ENCODE data around the gene PPP1R12C.

PPP1R12C gene
- total RNA-seq = 110 to 135 (median 117) reads per million in 3 donors

DNA sequence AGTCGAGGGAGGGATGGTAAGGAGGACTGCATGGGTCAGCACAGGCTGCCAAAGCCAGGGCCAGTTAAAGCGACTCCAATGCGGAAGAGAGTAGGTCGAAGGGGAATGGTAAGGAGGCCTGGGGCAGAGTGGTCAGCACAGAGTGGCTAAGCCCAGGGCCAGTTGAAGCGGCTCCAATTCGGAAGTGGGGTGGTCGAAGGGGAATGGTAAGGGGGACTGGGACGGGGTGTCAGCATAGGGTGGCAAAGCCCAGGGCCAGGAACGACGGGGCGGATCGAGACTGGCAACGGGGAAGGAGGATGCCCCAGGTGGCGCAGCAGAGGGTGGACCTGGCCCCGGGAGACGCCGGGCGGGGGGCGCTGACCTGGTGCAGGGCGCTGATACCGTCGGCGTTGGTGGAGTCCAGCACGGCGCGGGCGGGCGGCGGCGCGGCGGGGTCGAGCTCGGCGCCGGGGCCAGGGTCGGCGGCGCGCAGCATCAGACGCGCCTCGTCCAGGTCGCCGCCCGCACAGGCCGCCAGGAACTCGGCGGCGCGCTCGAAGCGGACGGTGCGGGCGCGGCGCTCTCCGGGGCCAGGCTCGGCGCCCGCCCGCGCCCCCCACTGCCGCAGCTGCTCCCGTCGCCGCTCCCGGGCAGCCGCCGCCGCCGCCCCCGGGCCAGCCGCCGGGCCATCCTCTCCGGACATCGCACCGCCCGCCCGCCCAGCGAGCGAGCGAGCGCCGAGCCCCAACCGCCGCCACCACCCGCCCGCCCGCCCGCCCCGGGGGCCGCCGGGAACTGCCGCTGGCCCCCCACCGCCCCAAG, at the start of gene PPP1R12C:
PPP1R12C (minus strand) TSS at position 779 of the 804 bp plus-strand sequence; CDS start at position 685, 94 bp downstream.
- peaks cover 13% of the 10 kb centered on the region for H3K36me3 ChIP-seq (ENCODE audit: control insufficient read depth, insufficient read depth, low read length)
- DNase-seq = no peak
- H3K27me3 ChIP-seq (replicated peaks; ENCODE audit: control insufficient read depth, insufficient read depth, low read length, poor library complexity, severe bottlenecking) = no peaks in the 10 kb centered on the region
- H3K4me1 ChIP-seq (ENCODE audit: control insufficient read depth, insufficient read depth, low read length, poor library complexity, severe bottlenecking) = peaks cover 22% of the 10 kb centered on the region
- no peaks in the 10 kb centered on the region for H3K9me3 ChIP-seq (ENCODE audit: control insufficient read depth, low read length)
- peak within 1 kb of the TSS; percentile 71 for H3K27ac ChIP-seq (ENCODE audit: insufficient read depth, low read length, poor library complexity, severe bottlenecking)
- H3K4me3 ChIP-seq (ENCODE audit: insufficient read depth, low read depth, low read length, poor library complexity, severe bottlenecking) = peak within 1 kb of the TSS; percentile 71

DNA sequence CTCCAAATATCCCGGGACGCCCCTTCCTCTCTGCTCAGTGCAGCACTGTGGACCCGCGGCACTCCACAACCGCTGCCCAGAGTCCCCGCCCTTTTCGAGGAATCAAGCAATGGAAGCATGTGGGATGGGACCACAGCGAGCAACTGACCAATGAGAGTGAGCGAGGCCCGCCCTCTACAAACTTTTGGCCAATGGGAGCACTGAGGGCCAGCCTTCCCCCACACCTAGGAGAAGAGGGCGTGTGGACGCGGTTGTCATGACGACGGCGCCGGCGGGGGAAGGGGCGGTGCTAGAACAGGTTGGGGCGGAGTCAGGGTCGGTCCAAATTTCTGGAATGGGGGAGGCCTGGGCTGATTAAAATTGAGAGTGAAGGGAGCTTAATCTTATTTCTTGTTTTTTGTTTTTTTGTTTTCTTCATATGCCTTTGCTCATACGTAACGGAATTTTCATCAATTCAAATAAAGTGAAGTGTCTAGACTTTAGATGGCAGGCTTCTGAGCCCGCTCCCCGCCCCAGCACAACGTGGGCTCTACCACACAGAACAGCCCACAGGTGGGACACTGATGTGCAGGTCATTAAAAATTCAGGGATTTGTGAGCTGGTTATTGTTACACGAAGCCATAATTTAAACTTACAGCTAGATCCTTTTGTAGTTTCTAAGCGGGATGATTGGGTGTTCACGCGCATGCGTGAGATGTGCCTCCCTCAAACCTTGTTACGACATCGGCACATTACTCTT, 49.3 kb upstream of the PPP1R12C start, which contains the start of gene DNAAF3:
DNAAF3 (minus strand) TSS at position 84 of the 739 bp plus-strand sequence. CDS start 200 bp downstream, outside the sequence.
- Histone ChIP-seq H3K27me3 (replicated peaks; ENCODE audit: control insufficient read depth, insufficient read depth, low read length, poor library complexity, severe bottlenecking) (peaks cover 28% of the 10 kb centered on the region), H3K4me3 (ENCODE audit: insufficient read depth, low read depth, low read length, poor library complexity, severe bottlenecking) (peak within 1 kb of the TSS; percentile 11), H3K4me1 (ENCODE audit: control insufficient read depth, insufficient read depth, low read length, poor library complexity, severe bottlenecking) (peaks cover 11% of the 10 kb centered on the region), H3K9me3 (ENCODE audit: control insufficient read depth, low read length) (no peaks in the 10 kb centered on the region), H3K27ac (ENCODE audit: insufficient read depth, low read length, poor library complexity, severe bottlenecking) (no peak within 1 kb of the TSS), H3K36me3 (ENCODE audit: control insufficient read depth, insufficient read depth, low read length) (no peaks in the 10 kb centered on the region)
- peak; percentile 15 to 47 (median 30) for DNase-seq

DNA sequence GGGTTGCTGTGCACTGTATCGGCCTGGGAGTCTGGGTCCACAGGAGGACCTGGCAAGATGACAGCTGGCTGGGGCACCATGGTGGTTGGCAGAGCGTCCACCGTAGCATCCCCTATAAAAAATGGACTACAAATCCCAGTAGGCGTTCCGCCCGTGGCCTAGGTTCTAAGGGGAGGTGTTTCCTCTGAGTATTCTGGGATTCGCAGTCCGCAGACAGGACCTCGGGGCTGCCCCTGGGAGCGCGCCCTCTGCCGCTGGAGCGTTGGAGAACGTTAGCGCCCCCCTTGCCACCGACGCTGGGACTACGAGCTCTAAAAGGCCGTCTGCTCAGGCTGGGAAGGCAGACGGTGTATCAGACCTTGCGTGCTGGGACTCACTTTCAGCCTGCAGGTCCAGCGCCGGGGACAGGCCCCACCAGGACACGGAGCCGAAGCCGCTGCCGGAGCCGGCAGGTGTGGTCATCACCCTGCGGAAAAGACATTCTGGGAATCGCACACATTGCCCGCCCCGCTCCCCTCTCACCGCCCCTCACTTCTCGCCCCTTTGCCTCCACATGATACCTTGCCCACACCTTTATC, 48.6 kb upstream of the PPP1R12C start:
- no peaks in the 10 kb centered on the region for H3K36me3 ChIP-seq (ENCODE audit: control insufficient read depth, insufficient read depth, low read length)
- H3K27ac ChIP-seq (ENCODE audit: insufficient read depth, low read length, poor library complexity, severe bottlenecking) = no peak overlapping the region
- peaks cover 35% of the 10 kb centered on the region for H3K27me3 ChIP-seq (replicated peaks; ENCODE audit: control insufficient read depth, insufficient read depth, low read length, poor library complexity, severe bottlenecking)
- no peak for DNase-seq
- peaks cover 11% of the 10 kb centered on the region for H3K4me1 ChIP-seq (ENCODE audit: control insufficient read depth, insufficient read depth, low read length, poor library complexity, severe bottlenecking)
- no peaks in the 10 kb centered on the region for H3K9me3 ChIP-seq (ENCODE audit: control insufficient read depth, low read length)
- peak overlapping the region; percentile 11 for H3K4me3 ChIP-seq (ENCODE audit: insufficient read depth, low read depth, low read length, poor library complexity, severe bottlenecking)

DNA sequence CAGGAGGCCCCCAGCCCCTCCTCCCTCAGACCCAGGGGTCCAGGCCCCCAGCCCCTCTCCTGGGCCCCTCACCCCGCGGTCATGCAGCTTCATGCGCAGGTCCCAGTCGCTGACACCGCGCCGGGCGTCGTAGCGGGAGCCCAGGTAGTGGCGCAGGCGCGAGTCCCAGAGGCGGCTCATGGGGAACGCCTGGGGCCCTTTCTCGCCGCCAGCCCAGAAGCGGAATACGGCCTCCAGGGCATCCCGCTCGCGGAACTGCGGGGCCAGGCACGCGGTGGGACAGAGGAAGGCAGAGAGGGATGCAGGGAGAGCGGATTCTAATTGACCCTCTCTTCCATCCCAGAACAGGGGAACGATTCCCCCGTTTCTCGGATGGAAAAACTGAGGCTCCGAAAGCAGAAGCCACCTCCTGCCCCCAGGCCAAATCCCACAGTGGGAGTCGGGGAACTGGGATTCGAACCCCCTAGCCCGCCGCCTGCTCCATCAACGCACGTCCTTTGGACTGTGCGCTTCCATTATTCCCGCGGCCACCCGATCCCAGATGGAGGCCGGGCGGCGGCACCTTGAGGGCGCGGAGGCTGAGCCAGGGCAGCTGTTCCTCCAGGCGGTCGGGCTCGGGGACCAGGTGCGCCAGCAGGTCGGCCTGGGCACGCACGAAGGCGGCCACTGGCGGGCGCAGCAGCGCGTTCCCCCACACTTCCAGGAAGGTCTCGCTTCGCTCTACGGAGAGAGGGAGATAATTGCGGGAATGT, 44.3 kb upstream of the PPP1R12C start:
- peaks cover 54% of the 10 kb centered on the region for H3K27me3 ChIP-seq (replicated peaks; ENCODE audit: control insufficient read depth, insufficient read depth, low read length, poor library complexity, severe bottlenecking)
- peaks cover 9% of the 10 kb centered on the region for H3K4me1 ChIP-seq (ENCODE audit: control insufficient read depth, insufficient read depth, low read length, poor library complexity, severe bottlenecking)
- DNase-seq = no peak
- H3K9me3 ChIP-seq (ENCODE audit: control insufficient read depth, low read length) = no peaks in the 10 kb centered on the region
- H3K36me3 ChIP-seq (ENCODE audit: control insufficient read depth, insufficient read depth, low read length) = no peaks in the 10 kb centered on the region
- H3K4me3 ChIP-seq (ENCODE audit: insufficient read depth, low read depth, low read length, poor library complexity, severe bottlenecking) = no peak overlapping the region
- H3K27ac ChIP-seq (ENCODE audit: insufficient read depth, low read length, poor library complexity, severe bottlenecking) = no peak overlapping the region

DNA sequence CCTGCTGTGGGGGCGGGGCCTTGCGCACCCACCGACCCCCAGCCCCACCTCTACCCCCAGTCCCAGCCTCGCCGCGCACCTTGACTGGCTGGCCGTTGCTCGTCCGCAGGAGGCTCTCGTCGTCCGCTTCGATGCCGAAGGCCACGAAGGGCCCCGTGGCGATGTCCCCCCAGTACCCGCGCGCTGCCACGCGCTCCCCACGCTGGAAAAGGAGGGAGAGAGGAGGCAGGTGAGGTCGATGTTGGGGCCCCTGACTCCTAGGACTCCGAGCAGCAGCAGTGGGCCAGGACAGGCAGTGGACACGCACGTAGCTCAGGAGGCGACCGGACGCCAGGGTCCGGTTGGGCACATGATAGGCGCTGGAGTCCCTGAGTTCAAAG, 43.5 kb upstream of the PPP1R12C start:
- no peaks in the 10 kb centered on the region for H3K9me3 ChIP-seq (ENCODE audit: control insufficient read depth, low read length)
- H3K27ac ChIP-seq (ENCODE audit: insufficient read depth, low read length, poor library complexity, severe bottlenecking) = no peak overlapping the region
- no peak for DNase-seq
- H3K4me1 ChIP-seq (ENCODE audit: control insufficient read depth, insufficient read depth, low read length, poor library complexity, severe bottlenecking) = peaks cover 4% of the 10 kb centered on the region
- peaks cover 54% of the 10 kb centered on the region for H3K27me3 ChIP-seq (replicated peaks; ENCODE audit: control insufficient read depth, insufficient read depth, low read length, poor library complexity, severe bottlenecking)
- no peaks in the 10 kb centered on the region for H3K36me3 ChIP-seq (ENCODE audit: control insufficient read depth, insufficient read depth, low read length)
- no peak overlapping the region for H3K4me3 ChIP-seq (ENCODE audit: insufficient read depth, low read depth, low read length, poor library complexity, severe bottlenecking)

DNA sequence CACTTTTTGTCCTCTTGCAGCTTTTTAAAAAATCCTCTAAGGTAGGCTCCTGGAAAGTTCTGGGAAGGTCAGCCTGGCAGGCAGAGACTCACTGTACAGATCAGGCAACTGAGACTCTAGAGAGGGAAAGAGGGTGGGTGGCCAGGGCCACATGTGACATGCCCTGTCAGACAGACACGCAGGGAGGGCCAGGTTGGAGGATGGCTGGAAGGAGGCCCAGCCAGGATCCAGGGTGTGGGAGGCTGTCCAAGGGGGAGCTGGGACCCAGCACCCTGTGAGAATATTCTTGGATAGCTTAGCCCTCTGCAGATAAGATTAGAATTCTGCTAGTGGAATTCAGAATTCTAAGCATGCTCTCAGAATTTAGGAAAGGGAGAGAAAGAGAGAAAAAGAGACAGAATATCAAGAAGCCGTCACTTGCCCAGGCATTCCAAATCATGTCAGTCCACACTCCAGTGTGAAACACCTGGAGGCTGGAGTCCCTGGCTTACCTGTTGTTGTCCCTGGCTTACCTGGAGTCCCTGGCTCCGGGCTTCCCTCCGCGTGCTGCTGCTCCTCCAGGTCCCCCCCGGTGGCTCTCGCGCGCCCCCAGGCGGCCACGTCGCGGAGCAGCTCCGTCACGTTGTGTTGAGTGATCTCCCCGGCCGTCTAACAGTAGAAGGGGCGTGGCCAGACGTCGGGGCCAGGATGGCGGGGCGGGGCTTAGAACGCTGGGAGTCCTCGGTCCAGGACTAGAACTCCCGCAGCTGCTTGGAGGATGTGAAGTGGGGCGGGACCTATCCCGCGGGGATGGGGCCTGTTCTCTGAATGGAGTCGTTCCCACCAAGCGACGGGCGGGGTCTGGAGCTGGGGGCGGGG, 42.9 kb upstream of the PPP1R12C start:
- Histone ChIP-seq H3K4me1 (ENCODE audit: control insufficient read depth, insufficient read depth, low read length, poor library complexity, severe bottlenecking) (peaks cover 3% of the 10 kb centered on the region), H3K9me3 (ENCODE audit: control insufficient read depth, low read length) (no peaks in the 10 kb centered on the region), H3K4me3 (ENCODE audit: insufficient read depth, low read depth, low read length, poor library complexity, severe bottlenecking) (no peak overlapping the region), H3K27ac (ENCODE audit: insufficient read depth, low read length, poor library complexity, severe bottlenecking) (no peak overlapping the region), H3K27me3 (replicated peaks; ENCODE audit: control insufficient read depth, insufficient read depth, low read length, poor library complexity, severe bottlenecking) (peaks cover 49% of the 10 kb centered on the region), H3K36me3 (ENCODE audit: control insufficient read depth, insufficient read depth, low read length) (no peaks in the 10 kb centered on the region)
- peak; percentile 69 to 74 (median 72) for DNase-seq

DNA sequence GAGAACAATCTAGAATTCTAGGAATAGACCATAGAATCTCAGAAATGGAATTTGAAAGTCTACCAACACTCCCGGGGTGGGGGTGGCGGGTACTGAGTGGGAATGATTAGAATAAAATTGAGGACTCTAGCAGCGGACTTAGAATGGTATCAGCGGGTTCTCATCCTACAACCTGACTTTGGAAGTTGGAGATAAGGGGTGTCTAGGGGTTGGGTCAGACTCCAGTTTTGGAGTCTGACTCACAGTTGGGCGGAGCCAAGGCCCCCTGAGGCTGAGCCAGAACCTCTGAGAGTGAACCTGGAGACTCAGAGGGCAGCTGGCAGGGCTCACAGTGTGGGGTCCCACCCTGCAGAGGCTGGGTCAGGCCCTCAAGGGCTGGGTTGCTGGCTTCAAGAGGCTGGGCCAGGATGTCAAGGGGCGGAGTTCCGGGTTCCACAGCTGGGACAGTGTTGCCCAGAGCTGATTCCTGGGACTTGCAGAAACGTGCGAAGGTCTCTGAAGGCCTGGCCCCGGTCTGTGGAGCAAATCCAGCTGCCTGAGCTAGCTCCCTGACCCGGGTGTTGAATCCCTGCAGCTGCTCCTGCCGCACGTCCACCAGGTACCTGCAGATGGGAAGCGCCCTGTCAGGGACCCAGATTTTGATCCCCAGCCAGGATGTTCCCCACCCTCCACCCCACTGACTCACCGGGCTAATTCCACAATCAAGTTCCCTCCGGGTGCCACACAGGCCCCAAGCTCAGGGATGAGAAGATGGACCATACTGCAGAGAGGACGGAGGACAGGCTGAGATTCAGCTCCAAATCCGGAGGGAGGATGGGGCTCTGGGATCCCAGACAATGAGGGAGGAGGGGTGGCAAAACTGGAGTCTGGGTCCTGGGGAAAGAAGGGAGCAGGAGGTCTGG, 41.7 kb upstream of the PPP1R12C start:
- H3K4me3 ChIP-seq (ENCODE audit: insufficient read depth, low read depth, low read length, poor library complexity, severe bottlenecking) = no peak overlapping the region
- H3K27me3 ChIP-seq (replicated peaks; ENCODE audit: control insufficient read depth, insufficient read depth, low read length, poor library complexity, severe bottlenecking) = peaks cover 48% of the 10 kb centered on the region
- no peaks in the 10 kb centered on the region for H3K9me3 ChIP-seq (ENCODE audit: control insufficient read depth, low read length)
- no peak for DNase-seq
- no peaks in the 10 kb centered on the region for H3K36me3 ChIP-seq (ENCODE audit: control insufficient read depth, insufficient read depth, low read length)
- H3K27ac ChIP-seq (ENCODE audit: insufficient read depth, low read length, poor library complexity, severe bottlenecking) = no peak overlapping the region
- H3K4me1 ChIP-seq (ENCODE audit: control insufficient read depth, insufficient read depth, low read length, poor library complexity, severe bottlenecking) = peaks cover 4% of the 10 kb centered on the region

DNA sequence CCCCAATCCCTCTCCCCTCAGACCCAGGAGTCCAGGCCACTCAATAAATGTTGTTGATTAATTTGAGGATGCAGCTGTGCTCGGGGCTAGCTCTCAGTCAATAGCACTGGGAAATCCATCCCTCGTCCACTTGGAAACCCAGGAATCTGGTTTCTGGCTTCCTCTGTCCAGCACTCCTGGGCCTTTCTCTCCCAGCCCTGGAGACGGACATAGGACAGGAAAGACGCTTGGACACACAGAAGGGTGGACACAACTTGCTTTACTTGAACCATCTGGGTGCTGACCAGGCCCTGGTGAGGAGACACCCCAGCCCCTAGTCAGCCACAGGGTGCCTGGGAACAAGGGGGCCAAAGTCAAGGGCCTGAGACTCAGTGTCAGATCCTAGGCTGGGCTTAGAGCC, 41.0 kb upstream of the PPP1R12C start:
- no peak overlapping the region for H3K4me3 ChIP-seq (ENCODE audit: insufficient read depth, low read depth, low read length, poor library complexity, severe bottlenecking)
- peaks cover 11% of the 10 kb centered on the region for H3K4me1 ChIP-seq (ENCODE audit: control insufficient read depth, insufficient read depth, low read length, poor library complexity, severe bottlenecking)
- no peaks in the 10 kb centered on the region for H3K36me3 ChIP-seq (ENCODE audit: control insufficient read depth, insufficient read depth, low read length)
- peaks cover 44% of the 10 kb centered on the region for H3K27me3 ChIP-seq (replicated peaks; ENCODE audit: control insufficient read depth, insufficient read depth, low read length, poor library complexity, severe bottlenecking)
- no peaks in the 10 kb centered on the region for H3K9me3 ChIP-seq (ENCODE audit: control insufficient read depth, low read length)
- no peak for DNase-seq
- H3K27ac ChIP-seq (ENCODE audit: insufficient read depth, low read length, poor library complexity, severe bottlenecking) = no peak overlapping the region

Data from effector memory CD4-positive, alpha-beta T cell (primary cell).